Measurements from ENCODE around the gene HNF1A. TPM values are rescaled to one million over a fixed set of nuclear protein-coding genes. Genes with fewer than 3 reads are reported as not detected.

Gene HNF1A
- total and polyA plus RNA-seq, 2 of the 13 experiments (the other 11 are each of a cell fraction or from before 2014, with no cell fraction given): 13.4 to 34.7 TPM

GRCh38 chr12:121025442-121026226, 47.3 kb downstream of the HNF1A start (continued):
- TF ChIP-seq SPEN (CRISPR knock-in tag; IDR thresholded peaks at IDR 0.05; ENCODE audit: low read depth): no peak
- no peak for TF ChIP-seq FOXO1 (CRISPR knock-in tag; IDR thresholded peaks at IDR 0.05)
- TF ChIP-seq THAP9 (CRISPR knock-in tag; IDR thresholded peaks at IDR 0.05; ENCODE audit: borderline replicate concordance): peak; percentile 26; the same call in 1 of the 2 replicates
- TF ChIP-seq SCMH1 (CRISPR knock-in tag; IDR thresholded peaks at IDR 0.05; ENCODE audit: borderline replicate concordance): no peak
- TF ChIP-seq RFXANK (CRISPR knock-in tag; IDR thresholded peaks at IDR 0.05): no peak
- TF ChIP-seq GFI1 (CRISPR knock-in tag; IDR thresholded peaks at IDR 0.05; ENCODE audit: borderline replicate concordance): peak; percentile 74; the same call in 1 of the 2 replicates
- TF ChIP-seq WIZ (CRISPR knock-in tag; IDR thresholded peaks at IDR 0.05): 0 out of 2 replicates have a peak, but pooled peaks have one; percentile 32
- TF ChIP-seq ZNF230 (CRISPR knock-in tag; IDR thresholded peaks at IDR 0.05): no peak
- peak; percentile 59; the same call in 1 of the 2 replicates for TF ChIP-seq PHF21A (CRISPR knock-in tag; IDR thresholded peaks at IDR 0.05)
- TF ChIP-seq PRDM10 (CRISPR knock-in tag; IDR thresholded peaks at IDR 0.05; ENCODE audit: low read depth): no peak
- TF ChIP-seq ARNTL (CRISPR knock-in tag; IDR thresholded peaks at IDR 0.05): no peak
- peak; percentile 81 for TF ChIP-seq ZNF605 (CRISPR knock-in tag; IDR thresholded peaks at IDR 0.05)
- TF ChIP-seq ZNF337 (CRISPR knock-in tag; IDR thresholded peaks at IDR 0.05; ENCODE audit: borderline replicate concordance, low read depth): no peak
- TF ChIP-seq ZNF263 (CRISPR knock-in tag; IDR thresholded peaks at IDR 0.05): peak; percentile 56
- TF ChIP-seq ONECUT2 (CRISPR knock-in tag; IDR thresholded peaks at IDR 0.05): no peak
- peak; percentile 80 for TF ChIP-seq KDM6A (CRISPR knock-in tag; IDR thresholded peaks at IDR 0.05; ENCODE audit: low read depth)
- 0 out of 2 replicates have a peak, but pooled peaks have one; percentile 45 for TF ChIP-seq FOSL1 (CRISPR knock-in tag; IDR thresholded peaks at IDR 0.05; ENCODE audit: borderline replicate concordance)
- no peak; the same call in 1 of the 2 replicates for TF ChIP-seq PITX1 (CRISPR knock-in tag; IDR thresholded peaks at IDR 0.05)
- no peak for TF ChIP-seq SP140L (CRISPR knock-in tag; IDR thresholded peaks at IDR 0.05; ENCODE audit: borderline replicate concordance)
- TF ChIP-seq PRMT3 (CRISPR knock-in tag; IDR thresholded peaks at IDR 0.05; ENCODE audit: borderline replicate concordance, low read depth): no peak

Measured in HepG2 (cell line).